MM.1S (cell line): ENCODE data around the gene GORASP1.

Source experiments
- CTCF ChIP-seq: fragments of 300-600 bp; sonication (generic); IDR thresholded peaks from 2 replicates; pipeline ENCODE4 v1.5.1; 2016; ENCODE audit warnings: antibody characterized with exemption, low read length, mixed read lengths
- EZH2 ChIP-seq: fragments of 300-600 bp; sonication (generic); optimal IDR thresholded peaks from 2 replicates; pipeline ENCODE3; 2017; ENCODE audit warnings: low read depth, mild to moderate bottlenecking, antibody characterized with exemption, low read length, mixed read lengths
- EZH2phosphoT487 ChIP-seq: fragments of 300-600 bp; sonication (generic); IDR thresholded peaks from 2 replicates; pipeline ENCODE4 v1.6.1; 2018; ENCODE audit warnings: antibody characterized with exemption, low read length

GRCh38 chr3:39122813-39123212 is 15.4 kb upstream of the GORASP1 start:
- TF ChIP-seq CTCF: no peak
- TF ChIP-seq EZH2: no peak
- TF ChIP-seq EZH2phosphoT487: no peak
